Stomach (tissue), 9 donors: Measurements from ENCODE around the gene C16orf96. TPM values are rescaled to one million over a fixed set of nuclear protein-coding genes. Genes with fewer than 3 reads are reported as not detected.

Experiments used
- DNase-seq, 2 donors: peaks; one replicate each; pipeline versions ENCODE4 v3.0.0 to v3.0.0-alpha.2; 2013 to 2019
- H3K27ac ChIP-seq, 5 donors: fragments of 200-600 bp in 4 of 5; sonication (generic) in 4 of 5; one replicate each; pipeline ENCODE4 v1.5.1; 2013 to 2019; ENCODE audit warnings: mild to moderate bottlenecking in 1 of 5, moderate library complexity in 1 of 5
- H3K27me3 ChIP-seq, 3 donors: fragments of 200-600 bp; sonication (generic); one replicate each; pipeline ENCODE4 v1.5.1; 2017 to 2019; ENCODE audit warnings: mixed run types in 1 of 3
- H3K36me3 ChIP-seq, 4 donors: fragments of 200-600 bp; sonication (generic); 1 replicate in 3 of 4; 2 replicates in 1 of 4; pipeline ENCODE4 v1.5.1; 2016 to 2019
- H3K4me1 ChIP-seq, 4 donors: fragments of 200-600 bp; sonication (generic); one replicate each; pipeline ENCODE4 v1.5.1; 2016 to 2019
- H3K4me3 ChIP-seq, 4 donors: fragments of 200-600 bp; sonication (generic) in 3 of 4; one replicate each; pipeline ENCODE4 v1.5.1; 2016 to 2019; ENCODE audit warnings: mild to moderate bottlenecking in 1 of 4
- H3K9me3 ChIP-seq, 4 donors: fragments of 200-600 bp; sonication (generic); one replicate each; pipeline ENCODE4 v1.5.1; 2016 to 2019
- CTCF ChIP-seq, 7 experiments: fragments of 450-650 bp in 4 of 7; fragments of 200-600 bp in 3 of 7; sonication (generic) in 3 of 7; IDR thresholded peaks; one replicate each; pipeline ENCODE4 v1.5.1; 2016 to 2019; ENCODE audit warnings: antibody characterized with exemption in 7 of 7, control low read depth in 2 of 7, mild to moderate bottlenecking in 1 of 7
- EP300 ChIP-seq: sonication (generic); formaldehyde crosslinking; IDR thresholded peaks from one replicate; pipeline ENCODE4 v1.6.1; 2017; ENCODE audit warnings: antibody characterized with exemption
- POLR2A ChIP-seq, 4 donors: fragments of 450-650 bp; IDR thresholded peaks; one replicate each; pipeline ENCODE4 v1.6.1; 2016; ENCODE audit warnings: antibody characterized with exemption in 4 of 4, control low read depth in 2 of 4, mild to moderate bottlenecking in 1 of 4, moderate library complexity in 1 of 4
- POLR2AphosphoS5 ChIP-seq, 3 donors: sonication (generic); formaldehyde crosslinking; IDR thresholded peaks; one replicate each; pipeline ENCODE4 v1.6.1; 2016; ENCODE audit warnings: antibody characterized with exemption in 3 of 3
- WGBS, 5 donors: extraction: QIAGEN DNeasy Blood & Tissue Kit in 3 of 5; methylation state at CpG; one replicate each; pipeline versions ENCODE4 v1.1.5 to v1.1.7; 2013 to 2018; 5-methylcytosine and 5-hydroxymethylcytosine counted together
- intact Hi-C: fragments of 100-400 bp; cut with DNase I; formaldehyde crosslinking; loops from one replicate; pipeline ENCODE4 v1.15.1; 2023; ENCODE audit warnings: low total_unique reads
- polyA plus RNA-seq, 3 donors: library from polyadenylated mRNA; stranded (reverse); fragments of 200-250 nt; gene quantifications; one replicate each; pipeline ENCODE4 v1.2.3, GENCODE V29; 2013
- small RNA-seq, 4 donors: library from RNA; depleted of rRNA; stranded (forward); fragments of <200 nt; gene quantifications; one replicate each; pipeline ENCODE3, GENCODE V24; 2016
- total RNA-seq, 5 donors: library from RNA; depleted of rRNA; stranded (reverse); fragments of >200 nt; gene quantifications; one replicate each; pipeline versions ENCODE4 v1.1.0 to v1.2.3, GENCODE V29; 2014 to 2016
- donor health status: healthy with polysubstance abuse.
- donor health status: Bipolar disorder and iron deficiency.
- donor health status: healthy.

The C16orf96 gene
- total and polyA plus RNA-seq, 8 donors, result 0.37 to 0.43 TPM; not detected in 6

- H3K4me1 ChIP-seq, result peaks cover 28 to 54% (median 49%) of the 10 kb centered on the region in 4 donors
- intact Hi-C loops, result no loop called here
- no peaks in the 10 kb centered on the region for H3K27me3 ChIP-seq
- H3K4me3 ChIP-seq, result no peak overlapping the region
- TF ChIP-seq POLR2A (IDR thresholded peaks at IDR 0.05), result no peak
- no peak for TF ChIP-seq EP300
- TF ChIP-seq POLR2AphosphoS5 (IDR thresholded peaks at IDR 0.05), result no peak
- TF ChIP-seq CTCF (IDR thresholded peaks at IDR 0.05), result no peak
- no peaks in the 10 kb centered on the region for H3K9me3 ChIP-seq
- H3K36me3 ChIP-seq, result peaks cover 18 to 85% (median 62%) of the 10 kb centered on the region in 4 donors
- H3K27ac ChIP-seq, result peak overlapping the region in 2 of 5 donors; percentile 24 to 27
- WGBS, 5 donors, result 83 to 88% (median 87%) methylated on average over 25 of the region's 25 CpGs
- no peak for DNase-seq
These were observed 93.8 kb downstream of the C16orf96 start for GRCh38 chr16:4649744-4650442.

Small RNAs within 50 kb of the gene (small RNA-seq; reads per million reads assigned to genes)
- gene RN7SL850P, result 0 reads per million in 4 donors

Other genes starting within 250 kb of the C16orf96 start
- 10 to 100 TPM in 1 of 5 donors, 1 to 10 TPM in 4; 3.2 to 21.0 (median 4.6) TPM for gene GLIS2, start 240.3 kb upstream of the C16orf96 start, total RNA-seq
- gene GLIS2, start 240.3 kb upstream of the C16orf96 start, polyA plus RNA-seq, result 1 to 10 TPM; 4.4 to 9.0 (median 5.8) TPM
- gene PAM16, start 205.0 kb upstream of the C16orf96 start, total RNA-seq, result 100 to 1,000 TPM in 1 of 5 donors, 10 to 100 TPM in 3, 1 to 10 TPM in 1; 4.7 to 218 (median 28.1) TPM
- 100 to 1,000 TPM in 2 of 3 donors, 10 to 100 TPM in 1; 54.4 to 117 (median 104) TPM for gene PAM16, start 205.0 kb upstream of the C16orf96 start, polyA plus RNA-seq
- 10 to 100 TPM; 10.5 to 25.6 (median 11.6) TPM for gene VASN, start 184.5 kb upstream of the C16orf96 start, total RNA-seq
- gene VASN, start 184.5 kb upstream of the C16orf96 start, polyA plus RNA-seq, result 1 to 10 TPM; 3.7 to 7.2 (median 5.1) TPM
- 100 to 1,000 TPM in 2 of 5 donors, 10 to 100 TPM in 3; 12.5 to 173 (median 57.2) TPM for gene CORO7, start 139.7 kb upstream of the C16orf96 start, total RNA-seq
- gene CORO7, start 139.7 kb upstream of the C16orf96 start, polyA plus RNA-seq, result 10 to 100 TPM; 12.6 to 14.2 (median 13.6) TPM
- gene DNAJA3, start 130.5 kb upstream of the C16orf96 start, total RNA-seq, result 10 to 100 TPM; 26.8 to 53.0 (median 39.1) TPM
- gene DNAJA3, start 130.5 kb upstream of the C16orf96 start, polyA plus RNA-seq, result 10 to 100 TPM; 18.8 to 28.0 (median 24.5) TPM
- 100 to 1,000 TPM in 1 of 5 donors, 10 to 100 TPM in 4; 22.8 to 109 (median 47.7) TPM for gene NMRAL1, start 81.7 kb upstream of the C16orf96 start, total RNA-seq
- 100 to 1,000 TPM in 1 of 3 donors, 10 to 100 TPM in 2; 67.7 to 126 (median 90.7) TPM for gene NMRAL1, start 81.7 kb upstream of the C16orf96 start, polyA plus RNA-seq
- 100 to 1,000 TPM in 1 of 5 donors, 10 to 100 TPM in 3, 1 to 10 TPM in 1; 6.4 to 175 (median 59.8) TPM for gene HMOX2, start 79.9 kb upstream of the C16orf96 start, total RNA-seq
- gene HMOX2, start 79.9 kb upstream of the C16orf96 start, polyA plus RNA-seq, result 100 to 1,000 TPM in 2 of 3 donors, 10 to 100 TPM in 1; 51.6 to 109 (median 106) TPM
- gene CDIP1, start 17.6 kb upstream of the C16orf96 start, total RNA-seq, result 10 to 100 TPM in 3 of 5 donors, 1 to 10 TPM in 2; 2.9 to 36.5 (median 18.8) TPM
- 10 to 100 TPM in 2 of 3 donors, 1 to 10 TPM in 1; 9.5 to 13.8 (median 10.6) TPM for gene CDIP1, start 17.6 kb upstream of the C16orf96 start, polyA plus RNA-seq
- gene UBALD1, start 58.5 kb downstream of the C16orf96 start, total RNA-seq, result 10 to 100 TPM in 2 of 5 donors, 1 to 10 TPM in 2, under 1 TPM in 1; 0.58 to 77.2 (median 6.8) TPM
- gene UBALD1, start 58.5 kb downstream of the C16orf96 start, polyA plus RNA-seq, result 10 to 100 TPM; 17.2 to 41.3 (median 31.9) TPM
- 100 to 1,000 TPM in 2 of 5 donors, 10 to 100 TPM in 3; 34.7 to 469 (median 91.4) TPM for gene MGRN1, start 68.5 kb downstream of the C16orf96 start, total RNA-seq
- 10 to 100 TPM; 13.2 to 21.5 (median 17.9) TPM for gene MGRN1, start 68.5 kb downstream of the C16orf96 start, polyA plus RNA-seq
- 10 to 100 TPM in 4 of 5 donors, 1 to 10 TPM in 1; 3.5 to 48.2 (median 44.2) TPM for gene NUDT16L1, start 137.2 kb downstream of the C16orf96 start, total RNA-seq
- gene NUDT16L1, start 137.2 kb downstream of the C16orf96 start, polyA plus RNA-seq, result 10 to 100 TPM; 31.9 to 37.2 (median 33.3) TPM
- 100 to 1,000 TPM in 1 of 5 donors, 10 to 100 TPM in 4; 11.6 to 183 (median 33.5) TPM for gene ANKS3, start 177.9 kb downstream of the C16orf96 start, total RNA-seq
- 10 to 100 TPM; 16.2 to 25.0 (median 24.3) TPM for gene ANKS3, start 177.9 kb downstream of the C16orf96 start, polyA plus RNA-seq
- gene DNAAF8, start 178.2 kb downstream of the C16orf96 start, total RNA-seq, result 1 to 10 TPM in 1 of 5 donors, not detected in 4; 1.8 TPM
- gene DNAAF8, start 178.2 kb downstream of the C16orf96 start, polyA plus RNA-seq, result 1 to 10 TPM in 1 of 3 donors, under 1 TPM in 1, not detected in 1; 0.68 to 1.2 TPM
- 10 to 100 TPM in 2 of 5 donors, 1 to 10 TPM in 2, under 1 TPM in 1; 0.45 to 19.3 (median 10.0) TPM for gene ZNF500, start 210.8 kb downstream of the C16orf96 start, total RNA-seq
- gene ZNF500, start 210.8 kb downstream of the C16orf96 start, polyA plus RNA-seq, result 1 to 10 TPM; 1.8 to 4.3 (median 4.0) TPM
- not detected for gene SEPTIN12, start 232.0 kb downstream of the C16orf96 start, total RNA-seq
- not detected for gene SEPTIN12, start 232.0 kb downstream of the C16orf96 start, polyA plus RNA-seq
- gene SMIM22, start 239.0 kb downstream of the C16orf96 start, total RNA-seq, result 100 to 1,000 TPM in 3 of 5 donors, 10 to 100 TPM in 2; 20.5 to 732 (median 131) TPM
- gene SMIM22, start 239.0 kb downstream of the C16orf96 start, polyA plus RNA-seq, result 1,000 to 10,000 TPM in 2 of 3 donors, 100 to 1,000 TPM in 1; 481 to 1,027 (median 1,002) TPM
- gene ROGDI, start 246.3 kb downstream of the C16orf96 start, total RNA-seq, result 100 to 1,000 TPM in 1 of 5 donors, 10 to 100 TPM in 3, 1 to 10 TPM in 1; 6.1 to 350 (median 45.5) TPM
- 10 to 100 TPM; 27.0 to 63.9 (median 46.1) TPM for gene ROGDI, start 246.3 kb downstream of the C16orf96 start, polyA plus RNA-seq